ENCODE data around the gene TRHDE. TPM values are rescaled to one million over a fixed set of nuclear protein-coding genes. Genes with fewer than 3 reads are reported as not detected.
A peak's percentile ranks its signal among the peaks of the same experiment; 100 is the strongest.

The TRHDE gene
- total and polyA plus RNA-seq, 2 donors from 2014 or later: 1.6 to 18.6 TPM

DNA sequence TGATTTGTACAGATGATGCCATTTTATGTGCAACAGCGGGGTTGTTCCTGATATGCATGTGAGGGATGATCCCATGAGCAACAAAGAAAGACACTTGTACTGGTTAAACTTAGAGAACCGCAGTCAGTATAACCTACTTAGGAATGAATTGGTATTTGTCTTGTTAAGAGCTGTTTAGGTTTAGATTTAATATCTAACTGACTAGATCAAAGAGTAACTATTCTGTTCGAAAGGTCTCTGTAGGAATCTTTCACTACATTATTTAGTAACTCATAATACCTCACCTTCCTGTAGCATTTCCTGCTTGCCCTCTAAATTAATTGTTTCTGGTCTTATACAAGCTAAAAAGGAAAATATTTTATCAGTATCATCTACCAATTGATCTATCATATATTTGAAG, 350.4 kb downstream of the TRHDE start:
- TF ChIP-seq, protein P1, sequence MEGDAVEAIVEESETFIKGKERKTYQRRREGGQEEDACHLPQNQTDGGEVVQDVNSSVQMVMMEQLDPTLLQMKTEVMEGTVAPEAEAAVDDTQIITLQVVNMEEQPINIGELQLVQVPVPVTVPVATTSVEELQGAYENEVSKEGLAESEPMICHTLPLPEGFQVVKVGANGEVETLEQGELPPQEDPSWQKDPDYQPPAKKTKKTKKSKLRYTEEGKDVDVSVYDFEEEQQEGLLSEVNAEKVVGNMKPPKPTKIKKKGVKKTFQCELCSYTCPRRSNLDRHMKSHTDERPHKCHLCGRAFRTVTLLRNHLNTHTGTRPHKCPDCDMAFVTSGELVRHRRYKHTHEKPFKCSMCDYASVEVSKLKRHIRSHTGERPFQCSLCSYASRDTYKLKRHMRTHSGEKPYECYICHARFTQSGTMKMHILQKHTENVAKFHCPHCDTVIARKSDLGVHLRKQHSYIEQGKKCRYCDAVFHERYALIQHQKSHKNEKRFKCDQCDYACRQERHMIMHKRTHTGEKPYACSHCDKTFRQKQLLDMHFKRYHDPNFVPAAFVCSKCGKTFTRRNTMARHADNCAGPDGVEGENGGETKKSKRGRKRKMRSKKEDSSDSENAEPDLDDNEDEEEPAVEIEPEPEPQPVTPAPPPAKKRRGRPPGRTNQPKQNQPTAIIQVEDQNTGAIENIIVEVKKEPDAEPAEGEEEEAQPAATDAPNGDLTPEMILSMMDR (IDR thresholded peaks at IDR 0.05; ENCODE audit: borderline replicate concordance, extremely low read depth, insufficient read depth): no peak
- Histone ChIP-seq H3K4me3 (ENCODE audit: low read length in 3 of 3) (no peak overlapping the region), H3K9ac (ENCODE audit: low read length in 3 of 3) (no peak overlapping the region), H3K36me3 (ENCODE audit: control insufficient read depth in 2 of 3, insufficient read depth in 3 of 3, low read length in 3 of 3) (no peaks in the 10 kb centered on the region), H3K27me3 (ENCODE audit: control insufficient read depth, insufficient read depth, low read length) (no peaks in the 10 kb centered on the region), H3K9me3 (ENCODE audit: control insufficient read depth in 2 of 3, insufficient read depth in 1 of 3, low read length in 3 of 3) (no peaks in the 10 kb centered on the region), H3K4me1 (ENCODE audit: control insufficient read depth in 2 of 3, insufficient read depth in 2 of 3, low read depth in 1 of 3, low read length in 3 of 3) (peaks cover 0 to 8% (median 0%) of the 10 kb centered on the region in 3 donors), H3K27ac (ENCODE audit: low read depth in 2 of 2, low read length in 2 of 2) (peak overlapping the region in 1 of 2 donors; percentile 32)
- FAIRE-seq (peak; percentile 67), DNase-seq (peak in 2 of 5 donors; percentile 19 to 22)
- intact Hi-C loops (cut with DNase I): no loop called here

DNA sequence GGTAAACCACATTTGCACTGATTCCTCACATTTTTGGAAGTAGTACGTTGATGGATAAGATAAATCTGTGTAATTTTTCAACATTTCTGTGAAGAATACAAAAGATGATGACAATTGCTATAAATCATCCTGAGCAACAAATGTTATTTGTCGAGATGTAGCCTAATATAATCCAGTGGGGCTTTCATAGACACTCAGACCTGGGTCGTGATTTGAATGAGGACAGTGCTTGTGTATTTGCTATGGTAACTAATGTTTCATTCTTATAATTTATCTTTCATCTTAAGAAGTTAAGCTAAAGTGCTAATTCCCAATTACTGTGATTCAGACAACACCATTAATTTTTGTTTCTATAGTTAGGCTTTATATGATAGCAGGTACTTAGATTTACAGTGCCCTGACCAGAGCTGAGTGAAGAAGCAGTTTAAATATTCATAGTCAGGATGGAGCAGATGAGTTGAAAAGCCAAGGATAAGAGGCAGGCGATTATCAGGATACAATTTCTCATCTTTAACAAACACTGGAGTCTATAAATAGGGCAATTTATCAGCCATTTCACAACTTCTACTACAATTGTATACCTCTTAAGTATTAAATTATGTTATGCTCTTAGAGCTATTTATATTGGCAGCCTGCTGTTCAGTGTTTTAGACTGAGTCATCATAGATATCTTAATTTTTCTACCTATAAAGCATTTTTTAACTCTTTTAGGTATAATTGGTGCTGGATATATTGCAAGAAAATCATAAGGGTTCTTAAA, 359.9 kb downstream of the TRHDE start:
- no peaks in the 10 kb centered on the region for H3K27me3 ChIP-seq (ENCODE audit: control insufficient read depth, insufficient read depth, low read length)
- no peaks in the 10 kb centered on the region for H3K9me3 ChIP-seq (ENCODE audit: control insufficient read depth in 2 of 3, insufficient read depth in 1 of 3, low read length in 3 of 3)
- H3K4me3 ChIP-seq (ENCODE audit: low read length in 3 of 3): no peak overlapping the region
- TF ChIP-seq, protein P1 (IDR thresholded peaks at IDR 0.05; ENCODE audit: borderline replicate concordance, extremely low read depth, insufficient read depth): no peak
- no peak overlapping the region for H3K27ac ChIP-seq (ENCODE audit: low read depth in 2 of 2, low read length in 2 of 2)
- intact Hi-C loops (cut with DNase I): no loop called here
- FAIRE-seq (no peak), DNase-seq (no peak)
- no peaks in the 10 kb centered on the region for H3K36me3 ChIP-seq (ENCODE audit: control insufficient read depth in 2 of 3, insufficient read depth in 3 of 3, low read length in 3 of 3)
- H3K4me1 ChIP-seq (ENCODE audit: control insufficient read depth in 2 of 3, insufficient read depth in 2 of 3, low read depth in 1 of 3, low read length in 3 of 3): no peaks in the 10 kb centered on the region
- H3K9ac ChIP-seq (ENCODE audit: low read length in 3 of 3): no peak overlapping the region

DNA sequence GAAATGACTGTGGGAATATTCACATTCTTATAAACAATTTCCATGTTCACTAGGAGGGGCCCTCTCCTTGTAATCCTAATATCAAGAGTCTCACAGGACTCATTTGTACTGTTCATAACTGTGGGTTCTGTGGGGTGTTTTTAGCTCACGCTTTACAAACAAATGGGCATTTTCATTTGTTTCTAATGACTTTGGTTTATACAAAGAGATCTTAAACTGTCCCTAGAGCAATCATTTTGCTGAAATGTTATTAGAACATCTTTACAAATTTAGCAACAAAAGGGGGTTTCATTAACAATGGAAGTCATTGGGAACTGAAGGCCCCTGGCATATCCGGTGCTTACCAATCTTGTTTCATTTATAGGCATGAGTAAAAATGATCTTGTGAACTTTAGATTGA, 370.5 kb downstream of the TRHDE start:
- DNase-seq (no peak), FAIRE-seq (no peak)
- no peak overlapping the region for H3K9ac ChIP-seq (ENCODE audit: low read length in 3 of 3)
- H3K9me3 ChIP-seq (ENCODE audit: control insufficient read depth in 2 of 3, insufficient read depth in 1 of 3, low read length in 3 of 3): no peaks in the 10 kb centered on the region
- no peaks in the 10 kb centered on the region for H3K4me1 ChIP-seq (ENCODE audit: control insufficient read depth in 2 of 3, insufficient read depth in 2 of 3, low read depth in 1 of 3, low read length in 3 of 3)
- no peaks in the 10 kb centered on the region for H3K27me3 ChIP-seq (ENCODE audit: control insufficient read depth, insufficient read depth, low read length)
- TF ChIP-seq, protein P1 (IDR thresholded peaks at IDR 0.05; ENCODE audit: borderline replicate concordance, extremely low read depth, insufficient read depth): no peak
- H3K36me3 ChIP-seq (ENCODE audit: control insufficient read depth in 2 of 3, insufficient read depth in 3 of 3, low read length in 3 of 3): no peaks in the 10 kb centered on the region
- no peak overlapping the region for H3K27ac ChIP-seq (ENCODE audit: low read depth in 2 of 2, low read length in 2 of 2)
- intact Hi-C loops (cut with DNase I): no loop called here
- no peak overlapping the region for H3K4me3 ChIP-seq (ENCODE audit: low read length in 3 of 3)
